ENCODE results near the gene SLC6A2. TPM values are rescaled to one million over a fixed set of nuclear protein-coding genes. Genes with fewer than 3 reads are reported as not detected.

The SLC6A2 gene
- total RNA-seq, 1 experiment from 2014 or later, result 0.61 TPM

DNA sequence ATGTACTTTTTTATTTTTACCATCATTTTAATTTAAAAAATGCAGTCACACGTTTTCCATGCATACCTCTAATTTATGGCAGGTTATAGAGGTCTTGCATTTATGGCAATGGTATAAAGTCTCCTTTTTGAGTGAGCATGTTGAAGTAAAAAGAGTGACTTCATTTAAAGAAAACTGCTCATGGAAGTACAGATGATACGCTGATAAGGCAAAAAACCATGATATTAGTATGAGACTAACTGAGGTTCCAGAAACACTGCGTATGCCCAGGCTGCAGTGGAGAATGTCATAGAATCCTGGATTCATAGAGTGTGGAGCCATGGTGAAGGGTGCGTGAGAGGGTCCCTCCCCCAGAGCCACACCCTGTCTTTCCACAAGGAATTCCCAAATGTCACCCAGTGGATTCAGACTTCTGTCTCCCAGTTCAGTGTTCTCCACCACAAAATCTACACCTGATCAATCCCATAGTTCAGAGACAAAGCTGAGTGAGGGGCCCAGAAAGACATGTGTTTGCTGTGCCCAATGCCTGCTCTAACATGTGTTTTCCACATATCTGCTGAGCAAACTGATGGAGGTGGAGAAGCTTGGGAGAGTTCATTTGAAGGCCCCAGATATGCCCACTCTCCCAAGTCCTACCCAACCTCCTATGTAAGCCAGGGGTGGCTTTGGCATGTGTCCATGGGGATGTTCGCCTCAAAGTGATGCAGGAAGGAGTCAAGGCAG is 69.4 kb downstream of the SLC6A2 start:
- intact Hi-C loops (cut with micrococcal nuclease; ENCODE audit: unreplicated experiment), result no loop called here

DNA sequence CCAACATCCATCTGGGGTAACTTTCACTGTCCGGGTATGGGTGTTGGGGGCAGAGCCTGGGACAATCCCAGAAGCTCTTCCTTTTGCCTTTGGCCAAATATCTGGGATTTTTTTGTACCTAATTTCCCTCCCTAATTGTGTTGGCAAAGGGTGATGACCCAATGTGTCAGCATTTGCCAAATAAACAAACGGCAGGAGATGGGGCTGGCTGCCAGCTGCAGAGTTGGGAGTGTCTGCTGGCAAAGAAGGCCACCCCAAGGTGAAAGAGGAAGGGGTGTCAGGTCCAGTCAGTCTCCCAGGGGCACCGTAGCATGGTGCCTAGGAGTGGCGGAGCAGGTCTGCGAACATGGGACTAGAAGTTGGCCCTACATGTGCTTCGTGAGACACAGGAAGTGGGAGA is 73.0 kb downstream of the SLC6A2 start:
- Histone ChIP-seq H3K9me2 (ENCODE audit: insufficient read depth) (no peaks in the 10 kb centered on the region), H2AFZ (0 out of 2 replicates have a peak overlapping the region, but pooled peaks have one; percentile 0), H3K9me3 (ENCODE audit: insufficient read depth, low read depth) (no peaks in the 10 kb centered on the region), H3F3A (ENCODE audit: insufficient read depth, low read depth) (no peaks in the 10 kb centered on the region), H3K27ac (no peak overlapping the region), H3K4me2 (peak overlapping the region; percentile 32), H3K79me2 (ENCODE audit: low read depth) (no peaks in the 10 kb centered on the region), H3K4me1 (replicated peaks; ENCODE audit: insufficient read depth) (peaks cover 16% of the 10 kb centered on the region), H4K20me1 (ENCODE audit: insufficient read depth) (no peaks in the 10 kb centered on the region), H3K36me3 (ENCODE audit: low read depth) (no peaks in the 10 kb centered on the region), H3K27me3 (ENCODE audit: insufficient read depth, low read depth) (no peaks in the 10 kb centered on the region), H3K4me3 (no peak overlapping the region)
- DNase-seq, result peak in 1 of 2 experiments; percentile 42
- CTCF ChIA-PET, result no interaction called here
- TF ChIP-seq, protein P1, sequence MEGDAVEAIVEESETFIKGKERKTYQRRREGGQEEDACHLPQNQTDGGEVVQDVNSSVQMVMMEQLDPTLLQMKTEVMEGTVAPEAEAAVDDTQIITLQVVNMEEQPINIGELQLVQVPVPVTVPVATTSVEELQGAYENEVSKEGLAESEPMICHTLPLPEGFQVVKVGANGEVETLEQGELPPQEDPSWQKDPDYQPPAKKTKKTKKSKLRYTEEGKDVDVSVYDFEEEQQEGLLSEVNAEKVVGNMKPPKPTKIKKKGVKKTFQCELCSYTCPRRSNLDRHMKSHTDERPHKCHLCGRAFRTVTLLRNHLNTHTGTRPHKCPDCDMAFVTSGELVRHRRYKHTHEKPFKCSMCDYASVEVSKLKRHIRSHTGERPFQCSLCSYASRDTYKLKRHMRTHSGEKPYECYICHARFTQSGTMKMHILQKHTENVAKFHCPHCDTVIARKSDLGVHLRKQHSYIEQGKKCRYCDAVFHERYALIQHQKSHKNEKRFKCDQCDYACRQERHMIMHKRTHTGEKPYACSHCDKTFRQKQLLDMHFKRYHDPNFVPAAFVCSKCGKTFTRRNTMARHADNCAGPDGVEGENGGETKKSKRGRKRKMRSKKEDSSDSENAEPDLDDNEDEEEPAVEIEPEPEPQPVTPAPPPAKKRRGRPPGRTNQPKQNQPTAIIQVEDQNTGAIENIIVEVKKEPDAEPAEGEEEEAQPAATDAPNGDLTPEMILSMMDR (conservative IDR thresholded peaks at IDR 0.05), result no peak
- TF ChIP-seq EZH2 (IDR thresholded peaks at IDR 0.05; ENCODE audit: low read depth), result no peak
- no TSS peak for BruUV-seq (replicated peaks)
- POLR2A ChIA-PET (ENCODE audit: unreplicated experiment), result no interaction called here
- intact Hi-C loops (cut with micrococcal nuclease; ENCODE audit: unreplicated experiment), result no loop called here

More for the DNA sequence above, 69.4 kb downstream of the SLC6A2 start:
- peaks cover 16% of the 10 kb centered on the region for H3K4me1 ChIP-seq (replicated peaks; ENCODE audit: insufficient read depth)
- H2AFZ ChIP-seq, result no peak overlapping the region
- no peak overlapping the region for H3K4me2 ChIP-seq
- H3K4me3 ChIP-seq, result no peak overlapping the region
- H3K9me3 ChIP-seq (ENCODE audit: insufficient read depth, low read depth), result no peaks in the 10 kb centered on the region
- ChIA-PET POLR2A (ENCODE audit: unreplicated experiment) (no interaction called here), CTCF (no interaction called here)
- no peaks in the 10 kb centered on the region for H3K36me3 ChIP-seq (ENCODE audit: low read depth)
- H4K20me1 ChIP-seq (ENCODE audit: insufficient read depth), result no peaks in the 10 kb centered on the region
- BruUV-seq (replicated peaks), result no TSS peak
- TF ChIP-seq, protein P1 (conservative IDR thresholded peaks at IDR 0.05), result no peak
- TF ChIP-seq EZH2 (IDR thresholded peaks at IDR 0.05; ENCODE audit: low read depth), result no peak
- H3K27me3 ChIP-seq (ENCODE audit: insufficient read depth, low read depth), result no peaks in the 10 kb centered on the region
- no peaks in the 10 kb centered on the region for H3K9me2 ChIP-seq (ENCODE audit: insufficient read depth)
- DNase-seq, result no peak
- H3K27ac ChIP-seq, result no peak overlapping the region
- H3F3A ChIP-seq (ENCODE audit: insufficient read depth, low read depth), result no peaks in the 10 kb centered on the region
- H3K79me2 ChIP-seq (ENCODE audit: low read depth), result no peaks in the 10 kb centered on the region

- Histone ChIP-seq H3K27ac (no peak overlapping the region), H4K20me1 (ENCODE audit: insufficient read depth) (no peaks in the 10 kb centered on the region), H3F3A (ENCODE audit: insufficient read depth, low read depth) (no peaks in the 10 kb centered on the region), H3K4me3 (no peak overlapping the region), H3K4me1 (replicated peaks; ENCODE audit: insufficient read depth) (peaks cover 16% of the 10 kb centered on the region), H2AFZ (no peak overlapping the region), H3K9me2 (ENCODE audit: insufficient read depth) (no peaks in the 10 kb centered on the region), H3K79me2 (ENCODE audit: low read depth) (no peaks in the 10 kb centered on the region), H3K4me2 (no peak overlapping the region), H3K36me3 (ENCODE audit: low read depth) (no peaks in the 10 kb centered on the region), H3K27me3 (ENCODE audit: insufficient read depth, low read depth) (no peaks in the 10 kb centered on the region), H3K9me3 (ENCODE audit: insufficient read depth, low read depth) (no peaks in the 10 kb centered on the region)
- POLR2A ChIA-PET (ENCODE audit: unreplicated experiment), result no interaction called here
- BruUV-seq (replicated peaks), result no TSS peak
- CTCF ChIA-PET, result no interaction called here
- intact Hi-C loops (cut with micrococcal nuclease; ENCODE audit: unreplicated experiment), result no loop called here
- no peak for DNase-seq
- TF ChIP-seq, protein P1 (conservative IDR thresholded peaks at IDR 0.05), result no peak
- TF ChIP-seq EZH2 (IDR thresholded peaks at IDR 0.05; ENCODE audit: low read depth), result no peak
These were observed 74.3 kb downstream of the SLC6A2 start for GRCh38 chr16:55730115-55730514.

All from PC-9 (cell line).